ENCODE measurements around the gene ENTPD6. TPM values are rescaled to one million over a fixed set of nuclear protein-coding genes. Genes with fewer than 3 reads are reported as not detected.

The ENTPD6 gene
- total RNA-seq, 1 donor from 2014 or later: 57.8 TPM

DNA sequence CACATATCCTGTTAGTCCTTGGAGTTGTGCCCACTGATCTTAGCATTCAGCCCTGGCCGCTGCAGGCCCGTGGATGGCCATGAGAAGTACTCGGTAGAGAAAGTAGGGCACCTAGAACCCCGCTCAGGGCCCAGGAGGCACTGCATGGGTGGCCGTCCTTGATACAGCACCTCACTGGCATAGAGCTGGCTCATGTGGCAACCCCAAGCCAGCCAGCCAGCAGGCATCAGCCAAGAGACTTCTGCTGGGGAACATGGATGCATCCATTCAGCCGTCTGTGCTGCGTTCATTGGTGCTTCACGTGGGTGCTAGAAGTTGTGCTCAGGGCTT, 62.9 kb downstream of the ENTPD6 start:
- peaks cover 70% of the 10 kb centered on the region for H4K20me1 ChIP-seq (ENCODE audit: insufficient read depth, low read length)
- no peak for TF ChIP-seq EZH2 (IDR thresholded peaks at IDR 0.05; ENCODE audit: insufficient read depth, low read length)
- TF ChIP-seq, protein P1, sequence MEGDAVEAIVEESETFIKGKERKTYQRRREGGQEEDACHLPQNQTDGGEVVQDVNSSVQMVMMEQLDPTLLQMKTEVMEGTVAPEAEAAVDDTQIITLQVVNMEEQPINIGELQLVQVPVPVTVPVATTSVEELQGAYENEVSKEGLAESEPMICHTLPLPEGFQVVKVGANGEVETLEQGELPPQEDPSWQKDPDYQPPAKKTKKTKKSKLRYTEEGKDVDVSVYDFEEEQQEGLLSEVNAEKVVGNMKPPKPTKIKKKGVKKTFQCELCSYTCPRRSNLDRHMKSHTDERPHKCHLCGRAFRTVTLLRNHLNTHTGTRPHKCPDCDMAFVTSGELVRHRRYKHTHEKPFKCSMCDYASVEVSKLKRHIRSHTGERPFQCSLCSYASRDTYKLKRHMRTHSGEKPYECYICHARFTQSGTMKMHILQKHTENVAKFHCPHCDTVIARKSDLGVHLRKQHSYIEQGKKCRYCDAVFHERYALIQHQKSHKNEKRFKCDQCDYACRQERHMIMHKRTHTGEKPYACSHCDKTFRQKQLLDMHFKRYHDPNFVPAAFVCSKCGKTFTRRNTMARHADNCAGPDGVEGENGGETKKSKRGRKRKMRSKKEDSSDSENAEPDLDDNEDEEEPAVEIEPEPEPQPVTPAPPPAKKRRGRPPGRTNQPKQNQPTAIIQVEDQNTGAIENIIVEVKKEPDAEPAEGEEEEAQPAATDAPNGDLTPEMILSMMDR (IDR thresholded peaks at IDR 0.05; ENCODE audit: insufficient read depth, low read depth, low read length): no peak
- no peaks in the 10 kb centered on the region for H3K9me3 Mint-ChIP-seq (ENCODE audit: unreplicated experiment)
- no peaks in the 10 kb centered on the region for H3K27me3 ChIP-seq (ENCODE audit: insufficient read depth, low read length)
- H3K4me2 ChIP-seq (ENCODE audit: low read length): no peak overlapping the region
- H3K36me3 Mint-ChIP-seq (ENCODE audit: low read depth, unreplicated experiment): peaks cover 28% of the 10 kb centered on the region
- peaks cover 77% of the 10 kb centered on the region for H3K79me2 ChIP-seq (ENCODE audit: insufficient read depth, low read length)
- peaks cover 22% of the 10 kb centered on the region for H3K4me1 Mint-ChIP-seq (ENCODE audit: low read depth, unreplicated experiment)
- H2AFZ ChIP-seq (ENCODE audit: low read depth, low read length): no peak overlapping the region
- DNase-seq (ENCODE audit: low read depth): no peak
- H3K4me3 Mint-ChIP-seq (ENCODE audit: unreplicated experiment): no peak overlapping the region
- H3K27ac Mint-ChIP-seq (ENCODE audit: unreplicated experiment): no peak overlapping the region
- H3K27ac ChIP-seq (ENCODE audit: low read depth, low read length): no peak overlapping the region
- H3K4me3 ChIP-seq (ENCODE audit: insufficient read depth, low read depth, low read length): no peak overlapping the region
- no peaks in the 10 kb centered on the region for H3K4me1 ChIP-seq (ENCODE audit: insufficient read depth, low read length)
- no peak overlapping the region for H3K9ac ChIP-seq (ENCODE audit: low read length)
- H3K27me3 Mint-ChIP-seq (ENCODE audit: low read depth, unreplicated experiment): no peaks in the 10 kb centered on the region
- no peaks in the 10 kb centered on the region for H3K9me3 ChIP-seq (ENCODE audit: insufficient read depth, low read depth, low read length)
- H3K36me3 ChIP-seq (ENCODE audit: insufficient read depth, low read length): peaks cover 8% of the 10 kb centered on the region
- no peak for FAIRE-seq

GRCh38 chr20:25258828-25259227, 63.3 kb downstream of the ENTPD6 start:
- no peaks in the 10 kb centered on the region for H3K4me1 ChIP-seq (ENCODE audit: insufficient read depth, low read length)
- DNase-seq (ENCODE audit: low read depth) (no peak), FAIRE-seq (no peak)
- no peaks in the 10 kb centered on the region for H3K27me3 ChIP-seq (ENCODE audit: insufficient read depth, low read length)
- H4K20me1 ChIP-seq (ENCODE audit: insufficient read depth, low read length): peaks cover 67% of the 10 kb centered on the region
- Mint-ChIP-seq H3K9me3 (ENCODE audit: unreplicated experiment) (no peaks in the 10 kb centered on the region), H3K36me3 (ENCODE audit: low read depth, unreplicated experiment) (peaks cover 29% of the 10 kb centered on the region), H3K4me1 (ENCODE audit: low read depth, unreplicated experiment) (peaks cover 19% of the 10 kb centered on the region), H3K27ac (ENCODE audit: unreplicated experiment) (no peak overlapping the region), H3K27me3 (ENCODE audit: low read depth, unreplicated experiment) (no peaks in the 10 kb centered on the region), H3K4me3 (ENCODE audit: unreplicated experiment) (no peak overlapping the region)
- no peak overlapping the region for H3K9ac ChIP-seq (ENCODE audit: low read length)
- no peak overlapping the region for H2AFZ ChIP-seq (ENCODE audit: low read depth, low read length)
- no peak overlapping the region for H3K4me2 ChIP-seq (ENCODE audit: low read length)
- H3K79me2 ChIP-seq (ENCODE audit: insufficient read depth, low read length): peaks cover 73% of the 10 kb centered on the region
- H3K4me3 ChIP-seq (ENCODE audit: insufficient read depth, low read depth, low read length): no peak overlapping the region
- H3K9me3 ChIP-seq (ENCODE audit: insufficient read depth, low read depth, low read length): no peaks in the 10 kb centered on the region
- TF ChIP-seq EZH2 (IDR thresholded peaks at IDR 0.05; ENCODE audit: insufficient read depth, low read length): no peak
- no peak overlapping the region for H3K27ac ChIP-seq (ENCODE audit: low read depth, low read length)
- H3K36me3 ChIP-seq (ENCODE audit: insufficient read depth, low read length): peaks cover 8% of the 10 kb centered on the region

GRCh38 chr20:25259358-25259757, 63.8 kb downstream of the ENTPD6 start:
- FAIRE-seq (no peak), DNase-seq (ENCODE audit: low read depth) (no peak)
- Mint-ChIP-seq H3K27me3 (ENCODE audit: low read depth, unreplicated experiment) (no peaks in the 10 kb centered on the region), H3K36me3 (ENCODE audit: low read depth, unreplicated experiment) (peaks cover 33% of the 10 kb centered on the region), H3K4me1 (ENCODE audit: low read depth, unreplicated experiment) (peaks cover 15% of the 10 kb centered on the region), H3K9me3 (ENCODE audit: unreplicated experiment) (no peaks in the 10 kb centered on the region), H3K4me3 (ENCODE audit: unreplicated experiment) (no peak overlapping the region), H3K27ac (ENCODE audit: unreplicated experiment) (no peak overlapping the region)
- no peaks in the 10 kb centered on the region for H3K27me3 ChIP-seq (ENCODE audit: insufficient read depth, low read length)
- TF ChIP-seq, protein P1 (IDR thresholded peaks at IDR 0.05; ENCODE audit: insufficient read depth, low read depth, low read length): no peak
- no peak for TF ChIP-seq EZH2 (IDR thresholded peaks at IDR 0.05; ENCODE audit: insufficient read depth, low read length)
- H3K9ac ChIP-seq (ENCODE audit: low read length): no peak overlapping the region
- no peak overlapping the region for H3K4me2 ChIP-seq (ENCODE audit: low read length)
- peaks cover 8% of the 10 kb centered on the region for H3K36me3 ChIP-seq (ENCODE audit: insufficient read depth, low read length)
- H3K27ac ChIP-seq (ENCODE audit: low read depth, low read length): no peak overlapping the region
- no peaks in the 10 kb centered on the region for H3K9me3 ChIP-seq (ENCODE audit: insufficient read depth, low read depth, low read length)
- H3K79me2 ChIP-seq (ENCODE audit: insufficient read depth, low read length): peaks cover 73% of the 10 kb centered on the region
- H3K4me1 ChIP-seq (ENCODE audit: insufficient read depth, low read length): no peaks in the 10 kb centered on the region
- H3K4me3 ChIP-seq (ENCODE audit: insufficient read depth, low read depth, low read length): no peak overlapping the region
- H4K20me1 ChIP-seq (ENCODE audit: insufficient read depth, low read length): peaks cover 62% of the 10 kb centered on the region
- H2AFZ ChIP-seq (ENCODE audit: low read depth, low read length): no peak overlapping the region
